ENCODE results near the gene SLC24A3. TPM values are rescaled to one million over a fixed set of nuclear protein-coding genes. Genes with fewer than 3 reads are reported as not detected.

The SLC24A3 gene
- total RNA-seq, 1 donor from 2014 or later: 0.10 TPM

DNA sequence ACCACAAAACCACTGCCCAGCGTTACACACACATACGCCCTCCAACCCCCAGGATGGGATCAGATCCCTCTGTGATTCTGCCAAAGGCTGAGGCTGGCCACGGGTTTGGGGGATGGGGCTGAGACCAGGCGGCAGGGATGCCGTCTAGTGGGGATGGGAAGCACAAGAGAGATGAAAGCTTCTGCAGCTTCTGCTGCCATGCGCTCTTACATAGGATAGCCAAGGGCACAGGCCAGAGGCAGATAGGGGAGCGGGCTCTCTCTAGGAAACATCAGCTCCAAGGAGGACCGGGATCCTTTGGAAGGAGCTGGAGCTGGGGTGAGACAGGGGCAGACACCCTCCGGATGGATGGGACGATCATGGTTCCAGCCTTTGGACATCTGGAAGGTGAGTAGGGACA, 526.9 kb downstream of the SLC24A3 start:
- Mint-ChIP-seq H3K27ac (ENCODE audit: unreplicated experiment) (no peak overlapping the region), H3K27me3 (ENCODE audit: low read depth) (peaks cover 3% of the 10 kb centered on the region), H3K4me3 (ENCODE audit: unreplicated experiment) (no peak overlapping the region), H3K36me3 (ENCODE audit: low read depth) (no peaks in the 10 kb centered on the region), H3K4me1 (ENCODE audit: low read depth) (peaks cover 30% of the 10 kb centered on the region), H3K9me3 (ENCODE audit: low read depth) (no peaks in the 10 kb centered on the region)
- no peak for DNase-seq (ENCODE audit: low spot score)
- TF ChIP-seq, protein P1, sequence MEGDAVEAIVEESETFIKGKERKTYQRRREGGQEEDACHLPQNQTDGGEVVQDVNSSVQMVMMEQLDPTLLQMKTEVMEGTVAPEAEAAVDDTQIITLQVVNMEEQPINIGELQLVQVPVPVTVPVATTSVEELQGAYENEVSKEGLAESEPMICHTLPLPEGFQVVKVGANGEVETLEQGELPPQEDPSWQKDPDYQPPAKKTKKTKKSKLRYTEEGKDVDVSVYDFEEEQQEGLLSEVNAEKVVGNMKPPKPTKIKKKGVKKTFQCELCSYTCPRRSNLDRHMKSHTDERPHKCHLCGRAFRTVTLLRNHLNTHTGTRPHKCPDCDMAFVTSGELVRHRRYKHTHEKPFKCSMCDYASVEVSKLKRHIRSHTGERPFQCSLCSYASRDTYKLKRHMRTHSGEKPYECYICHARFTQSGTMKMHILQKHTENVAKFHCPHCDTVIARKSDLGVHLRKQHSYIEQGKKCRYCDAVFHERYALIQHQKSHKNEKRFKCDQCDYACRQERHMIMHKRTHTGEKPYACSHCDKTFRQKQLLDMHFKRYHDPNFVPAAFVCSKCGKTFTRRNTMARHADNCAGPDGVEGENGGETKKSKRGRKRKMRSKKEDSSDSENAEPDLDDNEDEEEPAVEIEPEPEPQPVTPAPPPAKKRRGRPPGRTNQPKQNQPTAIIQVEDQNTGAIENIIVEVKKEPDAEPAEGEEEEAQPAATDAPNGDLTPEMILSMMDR (IDR thresholded peaks at IDR 0.05): no peak

DNA sequence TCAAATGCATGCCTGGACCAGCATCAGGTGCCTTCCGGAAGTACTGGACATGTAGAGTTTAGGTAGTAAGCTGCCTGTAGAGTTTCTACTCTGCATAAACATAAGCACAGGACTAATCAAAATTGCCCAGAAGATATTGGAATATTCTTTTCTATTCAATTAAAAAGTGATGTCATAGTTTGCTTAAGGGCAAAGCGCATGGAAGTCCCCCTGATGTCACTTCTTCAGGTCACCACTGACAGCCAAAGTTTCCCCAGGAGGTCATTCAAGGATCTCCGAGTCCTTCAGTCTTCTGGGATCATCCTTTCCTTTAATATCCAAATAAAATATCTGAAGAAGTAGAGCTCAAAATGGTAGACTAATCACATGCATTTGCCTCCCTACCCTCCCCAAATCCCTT, 528.1 kb downstream of the SLC24A3 start:
- peaks cover 3% of the 10 kb centered on the region for H3K27me3 Mint-ChIP-seq (ENCODE audit: low read depth)
- H3K27ac Mint-ChIP-seq (ENCODE audit: unreplicated experiment): no peak overlapping the region
- peaks cover 19% of the 10 kb centered on the region for H3K4me1 Mint-ChIP-seq (ENCODE audit: low read depth)
- H3K4me3 Mint-ChIP-seq (ENCODE audit: unreplicated experiment): no peak overlapping the region
- TF ChIP-seq, protein P1 (IDR thresholded peaks at IDR 0.05): no peak
- no peaks in the 10 kb centered on the region for H3K9me3 Mint-ChIP-seq (ENCODE audit: low read depth)
- no peak for DNase-seq (ENCODE audit: low spot score)
- no peaks in the 10 kb centered on the region for H3K36me3 Mint-ChIP-seq (ENCODE audit: low read depth)

DNA sequence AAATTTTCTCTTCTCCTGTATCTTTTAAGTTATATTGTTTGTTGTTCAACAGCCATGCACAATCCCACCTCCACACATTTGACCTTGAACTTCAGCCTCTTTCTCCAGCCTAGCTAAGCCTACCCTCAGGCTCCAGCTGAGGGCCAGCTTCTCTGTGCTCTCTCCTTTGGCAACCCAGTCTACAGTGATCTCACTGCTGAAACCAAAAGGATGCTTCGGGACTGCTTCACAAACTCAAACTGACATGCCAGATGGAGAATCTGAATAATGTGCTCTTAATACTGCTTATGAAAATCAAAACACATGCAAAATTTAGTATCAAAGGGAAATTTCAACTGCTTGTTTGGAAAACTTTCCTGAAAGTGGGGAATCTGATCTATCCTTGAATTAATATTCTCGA, 529.5 kb downstream of the SLC24A3 start:
- H3K36me3 Mint-ChIP-seq (ENCODE audit: low read depth): no peaks in the 10 kb centered on the region
- H3K27me3 Mint-ChIP-seq (ENCODE audit: low read depth): peaks cover 3% of the 10 kb centered on the region
- peaks cover 7% of the 10 kb centered on the region for H3K4me1 Mint-ChIP-seq (ENCODE audit: low read depth)
- no peaks in the 10 kb centered on the region for H3K9me3 Mint-ChIP-seq (ENCODE audit: low read depth)
- H3K4me3 Mint-ChIP-seq (ENCODE audit: unreplicated experiment): no peak overlapping the region
- H3K27ac Mint-ChIP-seq (ENCODE audit: unreplicated experiment): no peak overlapping the region
- DNase-seq (ENCODE audit: low spot score): no peak
- TF ChIP-seq, protein P1 (IDR thresholded peaks at IDR 0.05): no peak

DNA sequence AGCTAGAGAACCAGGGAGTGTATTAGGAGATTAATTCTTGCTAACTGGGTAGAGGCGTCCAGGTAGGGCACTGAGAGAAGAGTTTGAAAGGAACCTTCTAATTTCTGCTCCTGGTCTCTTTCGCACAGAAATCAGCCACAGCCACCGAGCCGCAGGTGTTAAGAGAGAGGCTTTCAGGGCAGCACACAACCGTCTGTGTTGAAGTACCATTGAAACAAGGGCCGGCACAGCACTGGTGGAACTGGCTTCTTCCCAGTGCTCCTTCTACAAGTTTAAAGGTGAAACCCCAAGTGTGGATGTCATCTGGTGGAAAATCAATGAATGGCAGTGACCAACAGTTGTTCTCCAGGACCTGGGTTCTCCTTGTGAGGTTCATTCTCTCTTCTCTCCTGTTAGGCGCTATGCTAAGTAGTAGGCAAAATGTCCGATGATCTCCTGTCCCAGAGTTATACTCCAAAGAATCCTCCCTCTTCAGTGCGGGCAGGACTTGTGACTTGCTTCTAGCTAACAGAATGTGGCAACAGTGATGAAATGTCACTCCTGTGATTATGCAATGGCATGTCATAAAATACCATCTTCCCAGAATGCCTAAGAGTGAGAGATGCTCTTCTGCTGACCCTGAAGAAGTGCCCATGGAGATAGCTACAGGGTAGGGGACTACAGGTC, 530.7 kb downstream of the SLC24A3 start:
- Mint-ChIP-seq H3K27ac (ENCODE audit: unreplicated experiment) (no peak overlapping the region), H3K36me3 (ENCODE audit: low read depth) (no peaks in the 10 kb centered on the region), H3K9me3 (ENCODE audit: low read depth) (no peaks in the 10 kb centered on the region), H3K4me1 (ENCODE audit: low read depth) (no peaks in the 10 kb centered on the region), H3K4me3 (ENCODE audit: unreplicated experiment) (no peak overlapping the region), H3K27me3 (ENCODE audit: low read depth) (peaks cover 3% of the 10 kb centered on the region)
- no peak for DNase-seq (ENCODE audit: low spot score)
- TF ChIP-seq, protein P1 (IDR thresholded peaks at IDR 0.05): no peak

DNA sequence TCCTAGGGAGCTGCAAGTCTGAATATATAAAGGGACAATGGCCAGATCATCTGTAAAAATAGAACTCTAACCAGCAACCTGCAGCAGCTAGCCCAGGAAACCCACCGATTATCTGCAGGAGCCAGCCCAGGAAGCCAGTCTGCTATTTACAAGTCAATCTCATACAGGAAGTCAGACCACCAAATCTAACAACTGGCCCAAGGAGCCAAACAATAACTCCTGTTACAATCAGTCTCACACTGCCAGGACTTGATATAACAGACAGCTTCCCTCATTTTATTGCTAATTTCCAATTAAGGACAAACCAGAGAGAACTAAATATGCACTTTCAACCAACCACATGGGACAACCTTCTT, 531.2 kb downstream of the SLC24A3 start:
- Mint-ChIP-seq H3K4me1 (ENCODE audit: low read depth) (no peaks in the 10 kb centered on the region), H3K9me3 (ENCODE audit: low read depth) (no peaks in the 10 kb centered on the region), H3K27me3 (ENCODE audit: low read depth) (peaks cover 3% of the 10 kb centered on the region), H3K4me3 (ENCODE audit: unreplicated experiment) (no peak overlapping the region), H3K36me3 (ENCODE audit: low read depth) (no peaks in the 10 kb centered on the region), H3K27ac (ENCODE audit: unreplicated experiment) (no peak overlapping the region)
- TF ChIP-seq, protein P1 (IDR thresholded peaks at IDR 0.05): no peak
- no peak for DNase-seq (ENCODE audit: low spot score)

Data from chondrocyte (in vitro differentiated cells).